HepG2 (cell line): Measurements from ENCODE around the gene COPS7A. TPM values are rescaled to one million over a fixed set of nuclear protein-coding genes. Genes with fewer than 3 reads are reported as not detected.

ENCODE experiments used
- PAWR ChIP-seq: sonication (generic); formaldehyde crosslinking; IDR thresholded peaks from 2 replicates; pipeline ENCODE4 v1.4.0; 2020; ENCODE audit warnings: missing genetic modification reagents, mild to moderate bottlenecking, borderline replicate concordance
- SMYD3 ChIP-seq: sonication (generic); formaldehyde crosslinking; IDR thresholded peaks from 2 replicates; pipeline ENCODE4 v1.8.1; 2023; ENCODE audit warnings: mild to moderate bottlenecking, missing genetic modification reagents
- ZNF282 ChIP-seq: fragments of 450-650 bp; IDR thresholded peaks from 2 replicates; pipeline ENCODE4 v1.6.1; 2018; ENCODE audit not compliant: partially characterized antibody
- ZNF407 ChIP-seq: sonication (generic); formaldehyde crosslinking; IDR thresholded peaks from one replicate; pipeline ENCODE4 v1.5.1; 2020; ENCODE audit warnings: mild to moderate bottlenecking, missing genetic modification reagents; ENCODE audit errors: not compliant biosample characterization
- ZNF619 ChIP-seq: sonication (generic); formaldehyde crosslinking; IDR thresholded peaks from 2 replicates; pipeline ENCODE4 v1.4.0; 2020; ENCODE audit warnings: mild to moderate bottlenecking, missing genetic modification reagents
- ZNF687 ChIP-seq: sonication (generic); formaldehyde crosslinking; IDR thresholded peaks from 2 replicates; pipeline ENCODE4 v1.5.1; 2020; ENCODE audit warnings: mild to moderate bottlenecking, missing genetic modification reagents, moderate library complexity
- polyA plus RNA-seq, 8 experiments: library from polyadenylated mRNA; depleted of rRNA in 3 of 8; stranded (reverse) in 7 of 8; unstranded in 1 of 8; fragments of >200 nt; fragmentation: Illumina TruSeq in 4 of 8; extraction: Trizol in 4 of 8; gene quantifications; 2 replicates each; pipeline versions ENCODE4 v1.2.1 to v1.2.3, GENCODE V29; 2011 to 2016; ENCODE audit warnings: low read depth in 4 of 8, missing spikeins in 1 of 8, mixed read lengths in 1 of 8; ENCODE audit not compliant: insufficient read depth in 1 of 8
- total RNA-seq, 5 experiments: library from RNA; depleted of rRNA; stranded (reverse); fragments of >200 nt; fragmentation: Illumina TruSeq; extraction: Trizol; gene quantifications; 2 replicates each; pipeline ENCODE4 v1.2.3, GENCODE V29; 2016; ENCODE audit warnings: low read depth in 1 of 5
- TF ChIP-seq, protein P1 (sequence below), 2 experiments: sonication (generic) in 1 of 2; formaldehyde crosslinking in 1 of 2; IDR thresholded peaks; 2 replicates each; pipeline versions ENCODE4 v1.4.0 to v1.6.1; 2016 to 2020; ENCODE audit warnings: borderline replicate concordance in 1 of 2, low read depth in 1 of 2, mild to moderate bottlenecking in 1 of 2, missing genetic modification reagents in 1 of 2

Gene COPS7A
- total and polyA plus RNA-seq, 2 of the 13 experiments (the other 11 are each of a cell fraction or from before 2014, with no cell fraction given), result 40.0 to 73.6 TPM

DNA sequence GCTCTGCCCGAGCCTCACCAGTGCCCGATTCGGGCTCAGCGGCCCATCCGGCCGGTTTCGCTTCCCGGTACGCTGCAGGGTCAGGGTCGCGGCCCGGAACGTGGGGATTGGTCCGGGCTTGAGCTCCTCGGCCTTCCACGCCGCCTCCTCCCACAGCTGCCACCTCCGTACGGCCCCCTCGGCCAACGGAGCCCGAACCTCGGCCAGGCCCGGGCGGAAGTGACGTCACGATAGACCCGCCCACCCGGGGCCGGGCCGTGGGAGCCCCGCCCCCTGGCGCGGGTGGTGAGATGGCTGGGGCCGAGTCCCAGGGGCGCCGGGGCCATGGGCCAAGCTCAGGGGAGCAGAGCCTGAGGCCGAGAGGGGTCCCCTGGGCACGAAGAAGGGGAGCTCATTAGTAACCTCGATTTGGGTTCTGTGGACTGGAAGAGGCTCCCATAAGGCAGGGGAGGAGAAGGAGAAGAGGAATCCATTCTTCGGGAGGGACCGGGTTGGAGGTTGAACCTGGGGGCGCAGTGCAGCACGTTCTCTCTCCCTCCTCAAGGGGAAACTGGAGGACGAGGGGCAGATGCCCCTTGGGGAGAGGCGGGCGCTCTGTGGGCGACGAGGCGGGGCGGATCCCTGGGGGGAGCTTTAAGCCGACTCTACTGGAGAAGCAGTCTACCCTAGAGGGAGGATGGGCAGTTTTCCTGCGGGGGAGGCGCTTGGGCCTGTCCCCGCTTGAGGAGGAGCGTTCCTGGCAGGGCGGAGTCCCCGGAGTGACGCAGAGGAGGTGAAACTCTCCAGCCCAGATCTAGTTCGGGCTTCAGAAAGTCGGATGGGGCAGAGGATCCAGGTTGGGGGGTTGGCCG lies 29.3 kb downstream of the COPS7A start, which contains the start of gene MLF2 (continued):
- peak; percentile 87; the same call in 1 of the 2 replicates for TF ChIP-seq ZNF619 (CRISPR knock-in tag)
- no peak for TF ChIP-seq ZNF282
- peak; percentile 86 for TF ChIP-seq ZNF407
- TF ChIP-seq, protein P1, sequence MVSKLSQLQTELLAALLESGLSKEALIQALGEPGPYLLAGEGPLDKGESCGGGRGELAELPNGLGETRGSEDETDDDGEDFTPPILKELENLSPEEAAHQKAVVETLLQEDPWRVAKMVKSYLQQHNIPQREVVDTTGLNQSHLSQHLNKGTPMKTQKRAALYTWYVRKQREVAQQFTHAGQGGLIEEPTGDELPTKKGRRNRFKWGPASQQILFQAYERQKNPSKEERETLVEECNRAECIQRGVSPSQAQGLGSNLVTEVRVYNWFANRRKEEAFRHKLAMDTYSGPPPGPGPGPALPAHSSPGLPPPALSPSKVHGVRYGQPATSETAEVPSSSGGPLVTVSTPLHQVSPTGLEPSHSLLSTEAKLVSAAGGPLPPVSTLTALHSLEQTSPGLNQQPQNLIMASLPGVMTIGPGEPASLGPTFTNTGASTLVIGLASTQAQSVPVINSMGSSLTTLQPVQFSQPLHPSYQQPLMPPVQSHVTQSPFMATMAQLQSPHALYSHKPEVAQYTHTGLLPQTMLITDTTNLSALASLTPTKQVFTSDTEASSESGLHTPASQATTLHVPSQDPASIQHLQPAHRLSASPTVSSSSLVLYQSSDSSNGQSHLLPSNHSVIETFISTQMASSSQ (IDR thresholded peaks at IDR 0.05; ENCODE audit: low read depth), result no peak
- TF ChIP-seq, protein P1 (CRISPR knock-in tag; IDR thresholded peaks at IDR 0.05; ENCODE audit: borderline replicate concordance), result peak; percentile 56; the same call in 1 of the 2 replicates
- TF ChIP-seq PAWR (CRISPR knock-in tag), result no peak; the same call in 1 of the 2 replicates
- 0 out of 2 replicates have a peak, but pooled peaks have one; percentile 76 for TF ChIP-seq SMYD3 (CRISPR knock-in tag)
- peak; percentile 90 for TF ChIP-seq ZNF687 (CRISPR knock-in tag)
